B cell (primary cell): ENCODE measurements around the gene MROH8. TPM values are rescaled to one million over a fixed set of nuclear protein-coding genes. Genes with fewer than 3 reads are reported as not detected.

Source experiments
- ATAC-seq: fragments of 200-7000 bp; cut with Tn5 transposase; one replicate; pipeline ENCODE4 v1.10.0; 2021; ENCODE audit warnings: low read depth, mild to moderate bottlenecking, moderate number of reproducible peaks, moderate library complexity
- CTCF ChIA-PET: fragments of 350-600 bp; sonication (Branson Sonifier 250); formaldehyde crosslinking; loops from one replicate; lab custom pipeline; 2021; ENCODE audit warnings: antibody characterized with exemption, inconsistent platforms; lab: Charles Lee
- POLR2A ChIA-PET: fragments of 350-600 bp; sonication (Branson Sonifier 250); formaldehyde crosslinking; loops from one replicate; lab custom pipeline; 2021; ENCODE audit warnings: antibody characterized with exemption; lab: Charles Lee
- DNase-seq: peaks from one replicate; pipeline ENCODE4 v3.0.0; 2013
- H2AFZ ChIP-seq: 2 replicates; pipeline ENCODE4 v1.6.1; 2012; ENCODE audit warnings: mild to moderate bottlenecking, low read depth, low read length; ENCODE audit not compliant: insufficient read depth, poor library complexity, severe bottlenecking
- H3K27ac ChIP-seq, 2 donors: 1 replicate in 1 of 2; 2 replicates in 1 of 2; pipeline ENCODE4 v1.5.1; 2012 to 2013; ENCODE audit warnings: low read length in 2 of 2, mild to moderate bottlenecking in 2 of 2, moderate library complexity in 1 of 2
- H3K27me3 ChIP-seq, 4 experiments: fragments of 200-600 bp in 1 of 4; sonication (generic) in 1 of 4; replicated peaks in 1 of 4; 1 replicate in 2 of 4; 2 replicates in 2 of 4; pipeline versions ENCODE4 v1.6.1 to v1.7.0; 2013 to 2016; ENCODE audit warnings: low read length in 3 of 4, mild to moderate bottlenecking in 2 of 4, mixed read lengths in 1 of 4, moderate library complexity in 1 of 4; ENCODE audit not compliant: insufficient read depth in 4 of 4, control insufficient read depth in 3 of 4; ENCODE audit errors: control extremely low read depth in 1 of 4
- H3K36me3 ChIP-seq, 2 experiments: replicated peaks in 1 of 2; 1 replicate in 1 of 2; 2 replicates in 1 of 2; pipeline versions ENCODE4 v1.6.1 to v1.7.1; 2013; ENCODE audit warnings: low read length in 1 of 2; ENCODE audit not compliant: insufficient read depth in 2 of 2, control insufficient read depth in 1 of 2; ENCODE audit errors: control extremely low read depth in 1 of 2, extremely low read depth in 1 of 2
- H3K4me1 ChIP-seq, 2 donors: fragments of 200-600 bp in 1 of 2; sonication (generic) in 1 of 2; 1 replicate in 1 of 2; 2 replicates in 1 of 2; pipeline versions ENCODE4 v1.5.1 to v1.6.1; 2013 to 2017; ENCODE audit warnings: low read length in 2 of 2; ENCODE audit not compliant: control insufficient read depth in 2 of 2, insufficient read depth in 2 of 2
- H3K4me2 ChIP-seq: replicated peaks from 2 replicates; pipeline ENCODE3; 2012; ENCODE audit warnings: mild to moderate bottlenecking, low read depth, low read length; ENCODE audit not compliant: poor library complexity, severe bottlenecking
- H3K4me3 ChIP-seq, 5 experiments: fragments of 200-600 bp in 1 of 5; sonication (generic) in 1 of 5; 1 replicate in 3 of 5; 2 replicates in 2 of 5; pipeline versions ENCODE4 v1.5.1 to v1.7.0; 2011 to 2016; ENCODE audit warnings: low read length in 4 of 5, mild to moderate bottlenecking in 4 of 5, low read depth in 2 of 5, control low read depth in 1 of 5, moderate library complexity in 1 of 5; ENCODE audit not compliant: insufficient read depth in 1 of 5; ENCODE audit errors: control extremely low read depth in 1 of 5, extremely low read depth in 1 of 5
- H3K79me2 ChIP-seq: fragments of 200-600 bp; sonication (generic); one replicate; pipeline ENCODE4 v1.6.0; 2016; ENCODE audit warnings: low read length; ENCODE audit not compliant: control insufficient read depth, insufficient read depth
- H3K9ac ChIP-seq: fragments of 200-600 bp; sonication (generic); 2 replicates; pipeline ENCODE4 v1.6.1; 2017; ENCODE audit warnings: mild to moderate bottlenecking, low read length, moderate library complexity
- H3K9me3 ChIP-seq, 3 donors: one replicate each; pipeline versions ENCODE4 v1.6.1 to v1.7.1; 2013; ENCODE audit warnings: low read length in 2 of 3; ENCODE audit not compliant: control insufficient read depth in 2 of 3, insufficient read depth in 1 of 3; ENCODE audit errors: control extremely low read depth in 1 of 3
- H4K20me1 ChIP-seq: 2 replicates; pipeline ENCODE4 v1.6.0; 2012; ENCODE audit warnings: mild to moderate bottlenecking, low read length; ENCODE audit not compliant: insufficient read depth, control insufficient read depth, poor library complexity, severe bottlenecking
- H3K27ac Mint-ChIP-seq: one replicate; pipeline ENCODE4 v1.8.0; 2021; ENCODE audit warnings: mixed read lengths
- H3K27me3 Mint-ChIP-seq: one replicate; pipeline ENCODE4 v1.8.0; 2021; ENCODE audit warnings: mixed read lengths
- H3K4me1 Mint-ChIP-seq: one replicate; pipeline ENCODE4 v1.8.0; 2021; ENCODE audit warnings: mixed read lengths
- H3K4me3 Mint-ChIP-seq: one replicate; pipeline ENCODE4 v1.8.0; 2021; ENCODE audit warnings: mixed read lengths
- H3K9me3 Mint-ChIP-seq: one replicate; pipeline ENCODE4 v1.8.0; 2022; ENCODE audit warnings: mixed read lengths; ENCODE audit not compliant: insufficient read depth
- CTCF ChIP-seq: fragments of 200-600 bp; IDR thresholded peaks from one replicate; pipeline ENCODE4 v1.8.0; 2022; ENCODE audit warnings: antibody characterized with exemption, mild to moderate bottlenecking
- EZH2 ChIP-seq: IDR thresholded peaks from 2 replicates; pipeline ENCODE4 v1.6.1; 2012; ENCODE audit warnings: borderline replicate concordance, low read depth, mild to moderate bottlenecking, moderate library complexity, low read length; ENCODE audit not compliant: insufficient read depth, poor library complexity, severe bottlenecking
- WGBS: methylation state at CpG from one replicate; pipeline ENCODE4 v1.1.5; 2013; ENCODE audit warnings: missing lambda C conversion rate; ENCODE audit not compliant: insufficient coverage; 5-methylcytosine and 5-hydroxymethylcytosine counted together
- intact Hi-C: fragments of 100-400 bp; cut with micrococcal nuclease; formaldehyde crosslinking; loops from one replicate; pipeline ENCODE4 v1.10.0; 2022
- polyA plus RNA-seq: library from polyadenylated mRNA; depleted of rRNA; stranded (reverse); fragments of >200 nt; gene quantifications from 2 replicates; pipeline ENCODE4 v1.2.3, GENCODE V29; 2012
- total RNA-seq, 2 donors: library from RNA; stranded (reverse); fragments of 120-200 nt in 1 of 2; gene quantifications; 1 replicate in 1 of 2; 2 replicates in 1 of 2; pipeline versions ENCODE4 v1.2.3 to v1.2.4, GENCODE V29; 2013 to 2022

Gene MROH8
- total and polyA plus RNA-seq, 2 donors (not counting 1 experiment from before 2014, with no cell fraction given): 3.8 to 4.6 TPM

- H3K4me1 ChIP-seq: no peaks in the 10 kb centered on the region
- H4K20me1 ChIP-seq: no peaks in the 10 kb centered on the region
- no peak overlapping the region for H3K4me3 ChIP-seq
- H3K4me2 ChIP-seq: no peak overlapping the region
- H3K27me3 ChIP-seq: no peaks in the 10 kb centered on the region
- ChIA-PET CTCF (interaction anchor here (0.5 kb wide), 1 partner anchor 167 kb away, joined by 7 read pairs; no protein-coding TSS in a partner anchor), POLR2A (no interaction called here)
- H3K36me3 ChIP-seq: no peaks in the 10 kb centered on the region
- no peak overlapping the region for H3K27ac ChIP-seq
- WGBS: 95% methylated on average over 10 of the region's 10 CpGs
- Mint-ChIP-seq H3K9me3 (no peaks in the 10 kb centered on the region), H3K27ac (no peak overlapping the region), H3K4me3 (no peak overlapping the region), H3K4me1 (no peaks in the 10 kb centered on the region), H3K27me3 (no peaks in the 10 kb centered on the region)
- TF ChIP-seq EZH2: no peak
- TF ChIP-seq CTCF: no peak
- H2AFZ ChIP-seq: no peak overlapping the region
- ATAC-seq (no peak), DNase-seq (no peak)
- H3K9ac ChIP-seq: no peak overlapping the region
- no peaks in the 10 kb centered on the region for H3K79me2 ChIP-seq
- intact Hi-C loops: no loop called here
- no peaks in the 10 kb centered on the region for H3K9me3 ChIP-seq
These were observed 18.7 kb downstream of the MROH8 start for GRCh38 chr20:37160683-37161082.

- TF ChIP-seq EZH2: no peak
- TF ChIP-seq CTCF: no peak
- Mint-ChIP-seq H3K4me1 (no peaks in the 10 kb centered on the region), H3K27ac (no peak overlapping the region), H3K9me3 (no peaks in the 10 kb centered on the region), H3K27me3 (no peaks in the 10 kb centered on the region), H3K4me3 (no peak overlapping the region)
- H3K27ac ChIP-seq: no peak overlapping the region
- no peaks in the 10 kb centered on the region for H3K79me2 ChIP-seq
- ATAC-seq (no peak), DNase-seq (no peak)
- H2AFZ ChIP-seq: no peak overlapping the region
- POLR2A ChIA-PET: no interaction called here
- no peak overlapping the region for H3K4me3 ChIP-seq
- no peak overlapping the region for H3K4me2 ChIP-seq
- H3K9me3 ChIP-seq: no peaks in the 10 kb centered on the region
- no peaks in the 10 kb centered on the region for H4K20me1 ChIP-seq
- H3K9ac ChIP-seq: no peak overlapping the region
- CTCF ChIA-PET: interaction anchor here (0.9 kb wide), 1 partner anchor 227 kb away, joined by 3 read pairs; no protein-coding TSS in a partner anchor
- no peaks in the 10 kb centered on the region for H3K36me3 ChIP-seq
- no peaks in the 10 kb centered on the region for H3K27me3 ChIP-seq
- H3K4me1 ChIP-seq: no peaks in the 10 kb centered on the region
- WGBS: 100% methylated on average over 2 of the region's 4 CpGs
- intact Hi-C loops: no loop called here
These were observed 21.1 kb downstream of the MROH8 start for GRCh38 chr20:37158248-37158647.
